ENCODE data around the gene GALK2.
"Not testable (repeated sequence)": the region's sequence is repeated elsewhere in the genome, so short reads cannot be mapped to it uniquely, and the experiment has no call there.

Gene GALK2

GRCh38 chr15:49229922-49230321 is 59.9 kb downstream of the GALK2 start:
- Histone ChIP-seq H3K36me3 (ENCODE audit: control insufficient read depth, insufficient read depth, low read length) (no peaks in the 10 kb centered on the region), H3K4me3 (ENCODE audit: low read depth, low read length) (no peak overlapping the region), H3K9ac (ENCODE audit: low read depth, low read length) (no peak overlapping the region), H3K4me1 (ENCODE audit: control insufficient read depth, insufficient read depth, low read length) (peaks cover 3% of the 10 kb centered on the region), H3K27me3 (ENCODE audit: control insufficient read depth, insufficient read depth, low read length) (no peaks in the 10 kb centered on the region), H3K9me3 (ENCODE audit: control insufficient read depth, insufficient read depth, low read length) (no peaks in the 10 kb centered on the region)

GRCh38 chr15:49232236-49232806 is 62.3 kb downstream of the GALK2 start:
- Histone ChIP-seq H3K4me3 (ENCODE audit: low read depth, low read length) (no peak overlapping the region), H3K9me3 (ENCODE audit: control insufficient read depth, insufficient read depth, low read length) (no peaks in the 10 kb centered on the region), H3K27me3 (ENCODE audit: control insufficient read depth, insufficient read depth, low read length) (no peaks in the 10 kb centered on the region), H3K4me1 (ENCODE audit: control insufficient read depth, insufficient read depth, low read length) (peaks cover 9% of the 10 kb centered on the region), H3K9ac (ENCODE audit: low read depth, low read length) (no peak overlapping the region), H3K36me3 (ENCODE audit: control insufficient read depth, insufficient read depth, low read length) (no peaks in the 10 kb centered on the region)

- no peak overlapping the region for H3K4me3 ChIP-seq (ENCODE audit: low read depth, low read length)
- H3K4me1 ChIP-seq (ENCODE audit: control insufficient read depth, insufficient read depth, low read length) = peaks cover 17% of the 10 kb centered on the region
- no peaks in the 10 kb centered on the region for H3K9me3 ChIP-seq (ENCODE audit: control insufficient read depth, insufficient read depth, low read length)
- no peak overlapping the region for H3K9ac ChIP-seq (ENCODE audit: low read depth, low read length)
- H3K27me3 ChIP-seq (ENCODE audit: control insufficient read depth, insufficient read depth, low read length) = no peaks in the 10 kb centered on the region
- no peaks in the 10 kb centered on the region for H3K36me3 ChIP-seq (ENCODE audit: control insufficient read depth, insufficient read depth, low read length)
Observed at GRCh38 chr15:49235446-49236124, 65.5 kb downstream of the GALK2 start.

- Histone ChIP-seq H3K9ac (ENCODE audit: low read depth, low read length) (no peak overlapping the region), H3K36me3 (ENCODE audit: control insufficient read depth, insufficient read depth, low read length) (no peaks in the 10 kb centered on the region), H3K27me3 (ENCODE audit: control insufficient read depth, insufficient read depth, low read length) (no peaks in the 10 kb centered on the region), H3K4me1 (ENCODE audit: control insufficient read depth, insufficient read depth, low read length) (peaks cover 17% of the 10 kb centered on the region), H3K9me3 (ENCODE audit: control insufficient read depth, insufficient read depth, low read length) (no peaks in the 10 kb centered on the region), H3K4me3 (ENCODE audit: low read depth, low read length) (no peak overlapping the region)
Observed at GRCh38 chr15:49236869-49237268, 66.8 kb downstream of the GALK2 start.

- H3K4me1 ChIP-seq (ENCODE audit: control insufficient read depth, insufficient read depth, low read length) = peaks cover 13% of the 10 kb centered on the region
- H3K27me3 ChIP-seq (ENCODE audit: control insufficient read depth, insufficient read depth, low read length) = no peaks in the 10 kb centered on the region
- no peak overlapping the region for H3K4me3 ChIP-seq (ENCODE audit: low read depth, low read length)
- H3K36me3 ChIP-seq (ENCODE audit: control insufficient read depth, insufficient read depth, low read length) = no peaks in the 10 kb centered on the region
- no peak overlapping the region for H3K9ac ChIP-seq (ENCODE audit: low read depth, low read length)
- no peaks in the 10 kb centered on the region for H3K9me3 ChIP-seq (ENCODE audit: control insufficient read depth, insufficient read depth, low read length)
Observed at GRCh38 chr15:49238342-49238741, 68.3 kb downstream of the GALK2 start.

GRCh38 chr15:49239105-49239504 is 69.1 kb downstream of the GALK2 start:
- Histone ChIP-seq H3K9ac (ENCODE audit: low read depth, low read length) (no peak overlapping the region), H3K27me3 (ENCODE audit: control insufficient read depth, insufficient read depth, low read length) (no peaks in the 10 kb centered on the region), H3K36me3 (ENCODE audit: control insufficient read depth, insufficient read depth, low read length) (no peaks in the 10 kb centered on the region), H3K9me3 (ENCODE audit: control insufficient read depth, insufficient read depth, low read length) (no peaks in the 10 kb centered on the region), H3K4me1 (ENCODE audit: control insufficient read depth, insufficient read depth, low read length) (peaks cover 13% of the 10 kb centered on the region), H3K4me3 (ENCODE audit: low read depth, low read length) (no peak overlapping the region)

- Histone ChIP-seq H3K9me3 (ENCODE audit: control insufficient read depth, insufficient read depth, low read length) (no peaks in the 10 kb centered on the region), H3K9ac (ENCODE audit: low read depth, low read length) (no peak overlapping the region), H3K4me1 (ENCODE audit: control insufficient read depth, insufficient read depth, low read length) (peaks cover 7% of the 10 kb centered on the region), H3K27me3 (ENCODE audit: control insufficient read depth, insufficient read depth, low read length) (no peaks in the 10 kb centered on the region), H3K4me3 (ENCODE audit: low read depth, low read length) (no peak overlapping the region), H3K36me3 (ENCODE audit: control insufficient read depth, insufficient read depth, low read length) (no peaks in the 10 kb centered on the region)
Observed at GRCh38 chr15:49242820-49243219, 72.8 kb downstream of the GALK2 start.

- no peak overlapping the region for H3K9ac ChIP-seq (ENCODE audit: low read depth, low read length)
- H3K4me1 ChIP-seq (ENCODE audit: control insufficient read depth, insufficient read depth, low read length) = no peaks in the 10 kb centered on the region
- no peak overlapping the region for H3K4me3 ChIP-seq (ENCODE audit: low read depth, low read length)
- H3K9me3 ChIP-seq (ENCODE audit: control insufficient read depth, insufficient read depth, low read length) = no peaks in the 10 kb centered on the region
- no peaks in the 10 kb centered on the region for H3K36me3 ChIP-seq (ENCODE audit: control insufficient read depth, insufficient read depth, low read length)
- H3K27me3 ChIP-seq (ENCODE audit: control insufficient read depth, insufficient read depth, low read length) = no peaks in the 10 kb centered on the region
Observed at GRCh38 chr15:49247556-49248110, 77.6 kb downstream of the GALK2 start.

- Histone ChIP-seq H3K4me3 (ENCODE audit: low read depth, low read length) (no peak overlapping the region), H3K9ac (ENCODE audit: low read depth, low read length) (no peak overlapping the region), H3K27me3 (ENCODE audit: control insufficient read depth, insufficient read depth, low read length) (no peaks in the 10 kb centered on the region), H3K4me1 (ENCODE audit: control insufficient read depth, insufficient read depth, low read length) (no peaks in the 10 kb centered on the region), H3K9me3 (ENCODE audit: control insufficient read depth, insufficient read depth, low read length) (no peaks in the 10 kb centered on the region), H3K36me3 (ENCODE audit: control insufficient read depth, insufficient read depth, low read length) (no peaks in the 10 kb centered on the region)
Observed at GRCh38 chr15:49248291-49248690, 78.2 kb downstream of the GALK2 start.

- Histone ChIP-seq H3K4me1 (ENCODE audit: control insufficient read depth, insufficient read depth, low read length) (no peaks in the 10 kb centered on the region), H3K4me3 (ENCODE audit: low read depth, low read length) (no peak overlapping the region), H3K27me3 (ENCODE audit: control insufficient read depth, insufficient read depth, low read length) (no peaks in the 10 kb centered on the region), H3K9me3 (ENCODE audit: control insufficient read depth, insufficient read depth, low read length) (no peaks in the 10 kb centered on the region), H3K9ac (ENCODE audit: low read depth, low read length) (no peak overlapping the region), H3K36me3 (ENCODE audit: control insufficient read depth, insufficient read depth, low read length) (no peaks in the 10 kb centered on the region)
Observed at GRCh38 chr15:49255966-49256759, 86.1 kb downstream of the GALK2 start.

- H3K36me3 ChIP-seq (ENCODE audit: control insufficient read depth, insufficient read depth, low read length); H3K9ac ChIP-seq (ENCODE audit: low read depth, low read length); H3K4me3 ChIP-seq (ENCODE audit: low read depth, low read length); H3K27me3 ChIP-seq (ENCODE audit: control insufficient read depth, insufficient read depth, low read length); H3K4me1 ChIP-seq (ENCODE audit: control insufficient read depth, insufficient read depth, low read length); H3K9me3 ChIP-seq (ENCODE audit: control insufficient read depth, insufficient read depth, low read length): not testable (repeated sequence)
Observed at GRCh38 chr15:49265117-49265516, 95.1 kb downstream of the GALK2 start.
